Tibial nerve (tissue), 4 donors: Measurements from ENCODE around the gene QKI.

Experiments used
- CTCF ChIP-seq, 5 experiments: fragments of 200-600 bp in 3 of 5; fragments of 450-650 bp in 2 of 5; sonication (generic) in 3 of 5; IDR thresholded peaks; one replicate each; pipeline ENCODE4 v1.5.1; 2016 to 2019; ENCODE audit warnings: antibody characterized with exemption in 5 of 5, mild to moderate bottlenecking in 3 of 5, moderate library complexity in 2 of 5
- EP300 ChIP-seq, 2 donors: sonication (generic); formaldehyde crosslinking; IDR thresholded peaks; one replicate each; pipeline ENCODE4 v1.6.1; 2017; ENCODE audit warnings: antibody characterized with exemption in 2 of 2, mild to moderate bottlenecking in 1 of 2

DNA sequence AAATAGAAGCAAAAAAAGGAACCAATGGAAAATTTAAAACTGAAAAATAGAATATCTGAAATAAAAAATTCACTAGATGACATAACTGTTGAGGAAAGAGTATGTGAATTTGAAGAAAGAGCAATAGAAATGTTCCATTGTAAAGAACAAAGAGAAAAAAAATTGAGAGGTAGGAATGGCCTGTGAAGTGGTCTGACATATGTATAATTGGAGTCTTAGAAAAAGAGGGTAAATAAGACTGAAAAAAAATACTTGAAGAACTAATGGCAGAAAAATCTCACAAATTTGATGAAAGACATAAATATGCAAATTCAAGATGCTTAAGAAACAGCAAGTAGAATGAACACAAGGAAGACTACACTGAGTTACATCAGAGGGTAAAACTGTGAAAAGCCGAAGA is 93.4 kb downstream of the QKI start:
- no peak for TF ChIP-seq CTCF (IDR thresholded peaks at IDR 0.05)
- no peak for TF ChIP-seq EP300 (IDR thresholded peaks at IDR 0.05)
